Lower leg skin (tissue), 4 donors: ENCODE data around the gene PCA3. TPM values are rescaled to one million over a fixed set of nuclear protein-coding genes. Genes with fewer than 3 reads are reported as not detected.

ENCODE experiments used
- DNase-seq, 2 donors: peaks; one replicate each; pipeline ENCODE4 v3.0.0-alpha.2; 2019; ENCODE audit warnings: low spot score in 2 of 2
- H3K4me3 ChIP-seq: fragments of 200-600 bp; sonication (generic); 2 replicates; pipeline ENCODE4 v1.5.1; 2017; ENCODE audit warnings: mild to moderate bottlenecking, low read depth; ENCODE audit not compliant: poor library complexity, severe bottlenecking
- POLR2A ChIP-seq, 2 donors: fragments of 450-650 bp; IDR thresholded peaks; one replicate each; pipeline ENCODE4 v1.6.1; 2016 to 2017; ENCODE audit warnings: antibody characterized with exemption in 2 of 2, mild to moderate bottlenecking in 1 of 2, moderate library complexity in 1 of 2
- WGBS, 2 donors: methylation state at CpG; one replicate each; pipeline ENCODE4 v1.1.5; 2018; 5-methylcytosine and 5-hydroxymethylcytosine counted together
- intact Hi-C: fragments of 100-400 bp; cut with DNase I; formaldehyde crosslinking; loops from one replicate; pipeline ENCODE4 v1.15.0; 2023; ENCODE audit warnings: low total_unique reads
- total RNA-seq, 4 donors: library from RNA; depleted of rRNA; stranded (reverse); fragments of >200 nt; gene quantifications; one replicate each; pipeline ENCODE4 v1.1.0, GENCODE V29; 2016
- TF ChIP-seq, protein P1 (sequence below), 3 donors: fragments of 450-650 bp; IDR thresholded peaks; one replicate each; pipeline ENCODE4 v1.5.1; 2016; ENCODE audit warnings: antibody characterized with exemption in 3 of 3, mild to moderate bottlenecking in 3 of 3, moderate library complexity in 2 of 3

Gene PCA3
- total RNA-seq, 4 donors from 2014 or later: not detected

DNA sequence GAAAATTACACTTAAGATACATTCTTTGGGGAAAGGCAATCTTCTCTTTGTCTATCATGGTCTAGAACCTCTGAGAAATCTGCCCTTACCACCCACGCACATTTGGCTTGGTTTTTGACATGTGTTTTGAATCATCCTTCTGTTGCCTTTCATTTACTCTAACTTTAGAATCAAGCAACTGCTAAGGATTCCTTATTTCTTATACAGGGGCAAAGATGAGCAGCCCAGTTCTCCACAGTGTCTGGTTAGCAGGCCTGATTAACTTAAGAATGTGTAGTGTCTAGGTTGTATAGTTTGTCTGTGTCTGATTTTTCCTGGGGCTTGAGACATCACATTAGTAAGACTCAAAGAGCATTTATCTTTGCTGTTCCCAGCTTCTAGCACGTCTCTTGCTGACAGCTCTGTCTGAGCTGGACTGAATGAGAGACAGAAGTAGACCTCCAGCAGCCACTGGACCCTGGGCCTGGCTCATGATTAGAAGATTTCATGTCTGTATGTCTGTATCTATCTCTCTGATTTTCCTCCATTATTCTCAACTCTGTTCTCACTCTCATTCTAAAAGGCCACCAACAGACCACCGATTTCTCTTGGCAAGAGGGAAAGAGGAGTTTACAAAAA is 31.8 kb upstream of the PCA3 start:
- TF ChIP-seq POLR2A (IDR thresholded peaks at IDR 0.05): no peak
- TF ChIP-seq, protein P1, sequence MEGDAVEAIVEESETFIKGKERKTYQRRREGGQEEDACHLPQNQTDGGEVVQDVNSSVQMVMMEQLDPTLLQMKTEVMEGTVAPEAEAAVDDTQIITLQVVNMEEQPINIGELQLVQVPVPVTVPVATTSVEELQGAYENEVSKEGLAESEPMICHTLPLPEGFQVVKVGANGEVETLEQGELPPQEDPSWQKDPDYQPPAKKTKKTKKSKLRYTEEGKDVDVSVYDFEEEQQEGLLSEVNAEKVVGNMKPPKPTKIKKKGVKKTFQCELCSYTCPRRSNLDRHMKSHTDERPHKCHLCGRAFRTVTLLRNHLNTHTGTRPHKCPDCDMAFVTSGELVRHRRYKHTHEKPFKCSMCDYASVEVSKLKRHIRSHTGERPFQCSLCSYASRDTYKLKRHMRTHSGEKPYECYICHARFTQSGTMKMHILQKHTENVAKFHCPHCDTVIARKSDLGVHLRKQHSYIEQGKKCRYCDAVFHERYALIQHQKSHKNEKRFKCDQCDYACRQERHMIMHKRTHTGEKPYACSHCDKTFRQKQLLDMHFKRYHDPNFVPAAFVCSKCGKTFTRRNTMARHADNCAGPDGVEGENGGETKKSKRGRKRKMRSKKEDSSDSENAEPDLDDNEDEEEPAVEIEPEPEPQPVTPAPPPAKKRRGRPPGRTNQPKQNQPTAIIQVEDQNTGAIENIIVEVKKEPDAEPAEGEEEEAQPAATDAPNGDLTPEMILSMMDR (IDR thresholded peaks at IDR 0.05): no peak
- no peak overlapping the region for H3K4me3 ChIP-seq
- 36 to 53% methylated on average over 3 of the region's 3 CpGs for WGBS, 2 donors
- intact Hi-C loops: no loop called here
- DNase-seq: no peak

DNA sequence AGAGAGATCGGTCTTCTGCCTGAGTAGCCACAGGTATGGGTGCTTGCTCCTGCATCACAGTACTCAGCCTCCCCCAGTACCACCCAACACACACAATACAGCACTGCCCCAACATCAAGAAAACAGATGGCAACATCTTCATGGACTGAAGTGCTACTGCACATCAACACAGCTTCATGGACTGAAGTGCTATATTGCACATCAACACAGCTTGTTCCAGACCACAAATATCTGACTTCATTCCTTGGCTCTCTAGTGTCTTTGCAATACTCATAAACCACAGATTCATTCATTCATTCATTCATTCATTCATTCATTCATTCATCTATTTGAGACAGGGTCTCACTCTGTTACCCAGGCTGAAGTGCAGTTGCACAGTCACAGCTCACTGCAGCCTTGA is 31.1 kb upstream of the PCA3 start:
- DNase-seq: no peak
- no peak overlapping the region for H3K4me3 ChIP-seq
- intact Hi-C loops: no loop called here
- 96% methylated on average over 1 of the region's 1 CpG for WGBS, 2 donors
- TF ChIP-seq, protein P1 (IDR thresholded peaks at IDR 0.05): no peak
- no peak for TF ChIP-seq POLR2A (IDR thresholded peaks at IDR 0.05)

DNA sequence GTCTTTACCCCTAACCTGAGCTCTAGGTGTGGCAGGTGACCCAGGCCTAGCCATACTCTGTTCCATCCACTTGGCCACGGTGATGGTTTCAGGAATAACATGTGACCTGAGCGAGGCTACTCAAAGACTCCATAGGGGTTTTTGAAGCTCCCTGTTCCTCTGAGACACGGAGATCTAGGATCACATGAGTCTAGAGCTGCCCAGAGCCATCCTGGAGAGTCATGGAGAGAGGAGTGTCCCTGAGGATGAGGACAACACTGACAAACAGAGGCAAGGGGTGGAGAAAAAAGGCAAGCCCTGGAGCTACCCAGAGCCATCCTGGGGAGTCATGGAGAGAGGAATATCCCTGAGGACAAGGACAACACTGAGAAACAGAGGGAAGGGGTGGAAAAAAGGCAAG is 29.5 kb upstream of the PCA3 start:
- intact Hi-C loops: no loop called here
- WGBS, 2 donors: 89 to 91% methylated on average over 3 of the region's 3 CpGs
- no peak for TF ChIP-seq POLR2A (IDR thresholded peaks at IDR 0.05)
- TF ChIP-seq, protein P1 (IDR thresholded peaks at IDR 0.05): no peak

GRCh38 chr9:76737154-76737902 is 26.9 kb upstream of the PCA3 start:
- no peak for TF ChIP-seq POLR2A (IDR thresholded peaks at IDR 0.05)
- TF ChIP-seq, protein P1 (IDR thresholded peaks at IDR 0.05): no peak
- intact Hi-C loops: no loop called here
- DNase-seq: no peak
- 52% methylated on average over 3 of the region's 3 CpGs for WGBS, 2 donors
- H3K4me3 ChIP-seq: no peak overlapping the region

More for the DNA sequence above, 29.5 kb upstream of the PCA3 start:
- H3K4me3 ChIP-seq: no peak overlapping the region
- no peak for DNase-seq

DNA sequence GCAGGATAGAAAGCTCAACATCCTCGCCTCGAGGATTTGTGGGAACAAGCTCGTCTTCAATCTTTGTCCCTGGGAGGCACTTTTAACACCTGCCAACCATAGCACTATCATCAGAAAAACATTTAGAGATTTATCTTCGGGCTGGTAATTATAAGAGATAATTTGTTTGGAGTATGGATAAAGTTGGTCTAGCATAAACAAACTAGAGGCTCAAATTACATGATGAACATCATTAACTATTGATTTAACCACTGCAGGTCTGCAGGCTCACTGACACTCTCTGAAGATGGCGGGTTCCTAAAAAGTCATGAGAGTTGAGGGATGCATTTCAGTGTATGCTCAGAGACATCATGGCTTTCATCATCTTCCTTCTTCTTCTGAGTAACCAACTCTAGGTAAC is 25.8 kb upstream of the PCA3 start:
- no peak for DNase-seq
- WGBS, 2 donors: 59 to 65% methylated on average over 5 of the region's 5 CpGs
- TF ChIP-seq, protein P1 (IDR thresholded peaks at IDR 0.05): no peak
- no peak for TF ChIP-seq POLR2A (IDR thresholded peaks at IDR 0.05)
- H3K4me3 ChIP-seq: no peak overlapping the region
- intact Hi-C loops: no loop called here
